SK-N-SH (cell line): ENCODE results near the gene ZNF484.
"Not testable (repeated sequence)": the region's sequence is repeated elsewhere in the genome, so short reads cannot be mapped to it uniquely, and the experiment has no call there.

Experiments
- CTCF ChIP-seq: fragments of 200-600 bp; sonication (generic); IDR thresholded peaks from 2 replicates; pipeline ENCODE4 v1.6.1; 2017; ENCODE audit warnings: antibody characterized with exemption, mild to moderate bottlenecking, moderate library complexity
- JUND ChIP-seq: IDR thresholded peaks from 2 replicates; pipeline ENCODE4 v1.4.0; 2012
- MAX ChIP-seq: IDR thresholded peaks from 2 replicates; pipeline ENCODE4 v1.4.0; 2012; ENCODE audit warnings: low read depth
- REST ChIP-seq: IDR thresholded peaks from 2 replicates; pipeline ENCODE4 v1.6.1; 2012; ENCODE audit warnings: mild to moderate bottlenecking, low read depth, low read length, moderate library complexity
- YY1 ChIP-seq: IDR thresholded peaks from 2 replicates; pipeline ENCODE4 v1.4.0; 2012; ENCODE audit warnings: low read depth, mild to moderate bottlenecking

GRCh38 chr9:92809629-92810326 lies 68.1 kb downstream of the ZNF484 start:
- not testable (repeated sequence) for TF ChIP-seq CTCF, REST, MAX, JUND, YY1
